Hematopoietic multipotent progenitor cell treated with erythropoietin and hydrocortisone succinate and interleukin-3 and kit ligand, for 8 days (in vitro differentiated cells): ENCODE results near the gene CEBPZ.
A peak's percentile ranks its signal among the peaks of the same experiment; 100 is the strongest.
"Not testable (repeated sequence)": the region's sequence is repeated elsewhere in the genome, so short reads cannot be mapped to it uniquely, and the experiment has no call there.

Source experiments
- DNase-seq: peaks from one replicate; pipeline ENCODE4 v3.0.0-alpha.2; 2015

CEBPZ gene

GRCh38 chr2:37211939-37212338, 19.5 kb downstream of the CEBPZ start:
- DNase-seq = no peak

- no peak for DNase-seq
These were observed 20.2 kb downstream of the CEBPZ start for GRCh38 chr2:37211212-37211611.

GRCh38 chr2:37206760-37207159, 24.6 kb downstream of the CEBPZ start:
- DNase-seq = not testable (repeated sequence)

- no peak for DNase-seq
These were observed 25.6 kb downstream of the CEBPZ start for GRCh38 chr2:37205689-37206341.

- not testable (repeated sequence) for DNase-seq
These were observed 26.2 kb downstream of the CEBPZ start for GRCh38 chr2:37205071-37205661.

- no peak for DNase-seq
These were observed 27.7 kb downstream of the CEBPZ start for GRCh38 chr2:37203708-37204107.

GRCh38 chr2:37201766-37202165, 29.6 kb downstream of the CEBPZ start:
- peak; percentile 35 for DNase-seq

- DNase-seq = no peak
These were observed 30.2 kb downstream of the CEBPZ start for GRCh38 chr2:37201208-37201607.

GRCh38 chr2:37198681-37199065, 32.7 kb downstream of the CEBPZ start:
- no peak for DNase-seq

- peak; percentile 86 for DNase-seq
These were observed 34.8 kb downstream of the CEBPZ start, which contains the start of gene CEBPZOS for GRCh38 chr2:37196320-37197195. Gene CEBPZOS (plus strand): TSS chr2:37196496. CDS start chr2:37199705, 3,209 bp downstream.

GRCh38 chr2:37195862-37196319, 35.5 kb downstream of the CEBPZ start:
- not testable (repeated sequence) for DNase-seq

- no peak for DNase-seq
These were observed 38.8 kb downstream of the CEBPZ start for GRCh38 chr2:37192551-37192950.

GRCh38 chr2:37191747-37192146, 39.6 kb downstream of the CEBPZ start:
- DNase-seq = no peak

GRCh38 chr2:37191253-37191652, 40.1 kb downstream of the CEBPZ start:
- DNase-seq = no peak

GRCh38 chr2:37190290-37190689, 41.1 kb downstream of the CEBPZ start:
- no peak for DNase-seq

- DNase-seq = no peak
These were observed 41.8 kb downstream of the CEBPZ start for GRCh38 chr2:37189452-37190153.

- no peak for DNase-seq
These were observed 42.8 kb downstream of the CEBPZ start, which contains the start of gene SULT6B1 for GRCh38 chr2:37188570-37188969. Gene SULT6B1 (minus strand): TSS chr2:37188670. CDS start chr2:37188640, 30 bp downstream.

- no peak for DNase-seq
These were observed 49.4 kb downstream of the CEBPZ start for GRCh38 chr2:37181726-37182684.

- DNase-seq = no peak
These were observed 50.8 kb downstream of the CEBPZ start for GRCh38 chr2:37180640-37181039.

- DNase-seq = no peak
These were observed 51.3 kb downstream of the CEBPZ start for GRCh38 chr2:37180006-37180639.

- DNase-seq = no peak
These were observed 57.7 kb downstream of the CEBPZ start for GRCh38 chr2:37173741-37174140.
